ENCODE measurements around the gene CBFA2T2.
"Not testable (repeated sequence)": the region's sequence is repeated elsewhere in the genome, so short reads cannot be mapped to it uniquely, and the experiment has no call there.

CBFA2T2 gene

DNA sequence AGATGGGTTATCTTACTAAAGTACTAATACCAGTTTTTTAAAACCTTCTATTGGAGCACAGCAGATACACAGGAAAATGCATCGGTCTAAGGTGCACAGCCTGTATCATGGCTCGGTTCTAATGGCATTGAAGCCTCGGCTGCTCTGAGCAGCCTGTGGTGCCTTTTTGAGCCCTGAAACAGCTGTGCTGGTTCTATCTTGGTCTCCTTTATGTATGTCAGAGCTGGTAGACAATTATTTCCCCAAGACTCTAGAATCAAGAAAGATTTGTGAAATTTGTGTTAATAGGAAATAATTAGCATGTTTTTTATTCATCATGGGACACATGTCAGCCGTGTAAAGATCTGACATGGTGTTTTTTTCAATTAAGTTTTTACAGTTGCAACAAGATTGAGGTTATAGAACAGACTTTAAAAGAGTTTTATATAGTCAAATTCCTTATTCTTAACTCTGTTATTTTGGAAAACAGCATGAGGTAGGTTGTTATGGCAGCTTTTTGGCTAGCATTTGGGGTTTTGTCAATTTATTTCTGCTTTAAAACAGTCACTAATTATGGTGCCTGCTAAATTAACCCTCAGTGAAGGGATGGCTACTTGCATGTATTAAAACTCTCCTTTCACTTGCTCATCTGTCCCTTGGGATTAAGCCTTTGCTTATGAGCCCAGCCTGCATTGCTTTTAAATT, 132.0 kb downstream of the CBFA2T2 start:
- Histone ChIP-seq H3K9me3 (ENCODE audit: control insufficient read depth, low read length) (no peaks in the 10 kb centered on the region), H3K4me3 (ENCODE audit: insufficient read depth, low read depth, low read length) (no peak overlapping the region), H3K27me3 (ENCODE audit: control insufficient read depth, insufficient read depth, low read length, poor library complexity, severe bottlenecking) (no peaks in the 10 kb centered on the region), H3K27ac (ENCODE audit: insufficient read depth, low read depth, low read length, poor library complexity, severe bottlenecking) (no peak overlapping the region), H3K36me3 (ENCODE audit: control insufficient read depth, insufficient read depth, low read length) (no peaks in the 10 kb centered on the region), H3K4me1 (ENCODE audit: control insufficient read depth, insufficient read depth, low read length) (no peaks in the 10 kb centered on the region)
- WGBS, 2 experiments, result 92 to 97% methylated on average over 4 of the region's 4 CpGs

DNA sequence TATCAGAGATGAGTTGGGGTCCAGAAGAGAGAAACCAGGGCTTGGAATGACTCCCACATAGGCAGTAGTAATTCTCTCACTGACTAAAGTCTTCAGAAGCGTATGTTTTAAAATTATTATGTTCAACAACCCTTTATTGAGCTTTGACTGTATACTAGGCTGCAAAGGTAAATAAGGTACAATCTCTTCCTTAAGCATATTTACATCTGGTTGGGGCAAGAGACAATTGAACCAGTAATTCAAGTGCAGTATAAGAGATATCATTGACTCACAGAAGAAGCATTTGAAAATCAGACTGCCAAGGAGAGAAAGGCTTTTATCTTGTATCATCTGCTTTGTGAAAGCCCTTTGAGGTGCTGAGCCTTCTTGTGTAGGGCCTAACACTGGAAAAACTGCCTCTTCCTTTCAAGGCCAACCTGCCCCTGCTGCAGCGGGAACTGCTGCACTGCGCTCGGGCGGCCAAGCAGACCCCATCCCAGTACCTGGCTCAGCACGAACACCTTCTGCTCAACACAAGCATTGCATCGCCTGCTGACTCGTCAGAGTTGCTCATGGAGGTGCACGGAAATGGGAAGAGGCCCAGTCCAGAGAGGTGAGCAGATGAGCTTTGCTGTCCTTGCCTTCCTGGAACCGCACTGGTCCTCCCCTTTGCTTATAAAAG, 132.9 kb downstream of the CBFA2T2 start:
- H3K27ac ChIP-seq (ENCODE audit: insufficient read depth, low read depth, low read length, poor library complexity, severe bottlenecking), result no peak overlapping the region
- H3K27me3 ChIP-seq (ENCODE audit: control insufficient read depth, insufficient read depth, low read length, poor library complexity, severe bottlenecking), result no peaks in the 10 kb centered on the region
- H3K4me1 ChIP-seq (ENCODE audit: control insufficient read depth, insufficient read depth, low read length), result no peaks in the 10 kb centered on the region
- no peak overlapping the region for H3K4me3 ChIP-seq (ENCODE audit: insufficient read depth, low read depth, low read length)
- no peaks in the 10 kb centered on the region for H3K36me3 ChIP-seq (ENCODE audit: control insufficient read depth, insufficient read depth, low read length)
- 92 to 97% methylated on average over 10 of the region's 10 CpGs for WGBS, 2 experiments
- H3K9me3 ChIP-seq (ENCODE audit: control insufficient read depth, low read length), result no peaks in the 10 kb centered on the region

DNA sequence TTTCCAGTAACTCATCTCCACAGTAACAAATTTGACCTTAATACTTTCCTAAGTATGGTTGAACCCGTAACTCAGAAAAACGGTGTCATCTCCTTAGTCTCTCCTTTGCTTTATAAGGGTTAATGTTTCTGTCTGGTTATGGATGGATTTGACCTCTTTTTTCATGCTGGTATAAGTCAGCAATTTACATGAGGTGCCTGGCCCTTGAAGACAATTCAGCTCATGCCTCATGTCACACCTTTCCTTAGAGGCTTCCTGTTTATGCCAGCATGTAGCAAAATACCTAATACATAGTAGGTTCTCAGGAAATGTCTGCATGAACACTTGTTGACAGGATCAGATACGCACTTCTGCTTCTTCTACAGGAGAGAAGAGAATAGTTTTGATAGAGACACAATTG, 134.5 kb downstream of the CBFA2T2 start:
- Histone ChIP-seq H3K9me3 (ENCODE audit: control insufficient read depth, low read length) (no peaks in the 10 kb centered on the region), H3K36me3 (ENCODE audit: control insufficient read depth, insufficient read depth, low read length) (no peaks in the 10 kb centered on the region), H3K4me3 (ENCODE audit: insufficient read depth, low read depth, low read length) (no peak overlapping the region), H3K27ac (ENCODE audit: insufficient read depth, low read depth, low read length, poor library complexity, severe bottlenecking) (no peak overlapping the region), H3K27me3 (ENCODE audit: control insufficient read depth, insufficient read depth, low read length, poor library complexity, severe bottlenecking) (no peaks in the 10 kb centered on the region), H3K4me1 (ENCODE audit: control insufficient read depth, insufficient read depth, low read length) (no peaks in the 10 kb centered on the region)
- 96 to 98% methylated on average over 3 of the region's 3 CpGs for WGBS, 2 experiments

DNA sequence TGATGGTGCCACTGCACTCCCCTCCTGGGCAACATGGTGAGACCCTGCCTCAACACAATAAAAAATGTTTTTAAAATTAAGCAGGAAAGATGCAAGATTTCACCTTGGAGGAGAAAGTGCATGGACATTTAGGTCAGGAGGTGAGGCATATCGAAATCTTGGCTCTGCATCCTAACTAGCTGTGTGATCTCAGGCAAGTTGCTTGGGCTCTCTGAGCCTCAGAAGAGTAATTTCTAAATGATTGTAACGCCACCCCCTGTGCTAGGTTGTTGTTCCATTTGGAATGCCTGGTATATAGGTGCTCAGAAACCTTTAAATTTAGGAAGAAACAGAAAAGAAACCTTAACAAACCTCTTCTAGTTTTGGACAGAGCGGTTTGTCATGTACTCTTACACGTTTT, 136.3 kb downstream of the CBFA2T2 start:
- no peak overlapping the region for H3K4me3 ChIP-seq (ENCODE audit: insufficient read depth, low read depth, low read length)
- no peaks in the 10 kb centered on the region for H3K27me3 ChIP-seq (ENCODE audit: control insufficient read depth, insufficient read depth, low read length, poor library complexity, severe bottlenecking)
- no peaks in the 10 kb centered on the region for H3K4me1 ChIP-seq (ENCODE audit: control insufficient read depth, insufficient read depth, low read length)
- WGBS, 2 experiments, result 97 to 99% methylated on average over 4 of the region's 4 CpGs
- H3K36me3 ChIP-seq (ENCODE audit: control insufficient read depth, insufficient read depth, low read length), result peaks cover 11% of the 10 kb centered on the region
- H3K27ac ChIP-seq (ENCODE audit: insufficient read depth, low read depth, low read length, poor library complexity, severe bottlenecking), result no peak overlapping the region
- no peaks in the 10 kb centered on the region for H3K9me3 ChIP-seq (ENCODE audit: control insufficient read depth, low read length)

DNA sequence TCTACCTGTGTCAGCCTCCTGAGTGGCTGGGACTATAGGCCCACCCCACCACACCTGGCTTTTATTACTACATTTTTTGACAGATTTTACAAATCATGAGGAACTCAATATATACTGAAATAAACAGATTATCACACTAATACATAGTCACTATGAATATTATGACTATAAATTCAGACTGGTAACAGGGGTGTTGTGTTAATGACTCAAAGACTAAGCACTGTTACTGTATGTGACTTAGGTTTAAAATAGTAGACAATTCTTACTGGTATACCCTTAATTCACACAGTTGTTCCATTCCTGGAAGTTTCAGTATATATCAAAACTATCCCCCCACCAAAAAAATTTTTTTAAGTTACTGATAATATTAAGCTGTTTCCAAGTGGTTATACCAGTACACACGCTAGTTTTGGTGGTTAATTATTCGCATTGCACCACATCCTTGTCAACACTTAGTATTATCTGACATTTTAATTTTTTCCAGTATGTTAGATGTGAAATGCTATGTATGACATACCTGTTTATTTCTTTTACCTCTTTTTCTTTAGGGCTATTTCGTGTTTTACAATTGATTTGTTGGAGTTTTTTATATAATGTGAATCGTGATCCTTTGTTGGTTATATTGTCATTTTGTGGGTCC, 137.8 kb downstream of the CBFA2T2 start:
- no peaks in the 10 kb centered on the region for H3K9me3 ChIP-seq (ENCODE audit: control insufficient read depth, low read length)
- H3K36me3 ChIP-seq (ENCODE audit: control insufficient read depth, insufficient read depth, low read length), result peaks cover 11% of the 10 kb centered on the region
- H3K27ac ChIP-seq (ENCODE audit: insufficient read depth, low read depth, low read length, poor library complexity, severe bottlenecking), result no peak overlapping the region
- no peaks in the 10 kb centered on the region for H3K27me3 ChIP-seq (ENCODE audit: control insufficient read depth, insufficient read depth, low read length, poor library complexity, severe bottlenecking)
- H3K4me1 ChIP-seq (ENCODE audit: control insufficient read depth, insufficient read depth, low read length), result no peaks in the 10 kb centered on the region
- 91 to 100% methylated on average over 4 of the region's 4 CpGs for WGBS, 2 experiments
- no peak overlapping the region for H3K4me3 ChIP-seq (ENCODE audit: insufficient read depth, low read depth, low read length)

DNA sequence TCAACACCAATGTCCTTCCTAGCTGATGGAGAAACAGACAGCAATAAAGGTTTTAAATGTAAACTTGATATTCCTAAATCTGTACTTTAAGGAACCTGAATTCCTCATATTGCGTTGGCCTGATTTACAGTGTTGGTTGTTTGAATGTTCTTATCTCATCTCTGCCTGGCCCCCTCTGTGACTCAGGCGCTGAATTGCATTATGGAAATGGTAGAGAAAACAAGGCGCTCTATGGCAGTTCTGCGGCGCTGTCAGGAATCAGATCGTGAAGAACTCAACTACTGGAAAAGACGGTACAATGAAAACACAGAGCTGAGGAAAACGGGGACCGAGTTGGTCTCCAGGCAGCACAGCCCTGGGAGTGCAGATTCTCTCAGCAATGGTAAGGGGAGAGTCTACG, 139.6 kb downstream of the CBFA2T2 start:
- Histone ChIP-seq H3K27ac (ENCODE audit: insufficient read depth, low read depth, low read length, poor library complexity, severe bottlenecking) (no peak overlapping the region), H3K4me3 (ENCODE audit: insufficient read depth, low read depth, low read length) (no peak overlapping the region), H3K4me1 (ENCODE audit: control insufficient read depth, insufficient read depth, low read length) (no peaks in the 10 kb centered on the region), H3K9me3 (ENCODE audit: control insufficient read depth, low read length) (no peaks in the 10 kb centered on the region), H3K27me3 (ENCODE audit: control insufficient read depth, insufficient read depth, low read length, poor library complexity, severe bottlenecking) (no peaks in the 10 kb centered on the region), H3K36me3 (ENCODE audit: control insufficient read depth, insufficient read depth, low read length) (peaks cover 11% of the 10 kb centered on the region)
- 94 to 96% methylated on average over 10 of the region's 10 CpGs for WGBS, 2 experiments

DNA sequence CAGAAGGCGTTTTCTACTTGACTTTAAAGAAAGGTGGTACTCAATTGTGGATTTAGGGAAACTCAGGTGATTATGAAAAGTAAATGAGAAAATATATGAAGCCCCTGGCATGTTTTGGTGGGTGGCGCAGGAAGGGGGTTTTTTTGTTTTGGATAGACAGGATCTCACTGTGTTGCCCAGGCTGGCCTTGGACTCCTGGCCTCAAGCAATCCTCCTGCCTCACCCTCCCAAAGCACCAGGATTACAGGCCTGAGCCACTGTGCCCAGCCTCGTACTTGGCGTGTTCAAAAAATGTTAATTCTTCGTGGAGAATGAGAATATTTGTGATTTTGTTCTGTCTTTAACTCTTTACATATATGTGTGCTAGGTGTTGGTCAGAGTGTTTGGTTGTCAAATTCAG, 140.1 kb downstream of the CBFA2T2 start:
- Histone ChIP-seq H3K36me3 (ENCODE audit: control insufficient read depth, insufficient read depth, low read length) (peaks cover 11% of the 10 kb centered on the region), H3K27ac (ENCODE audit: insufficient read depth, low read depth, low read length, poor library complexity, severe bottlenecking) (no peak overlapping the region)
- 94 to 95% methylated on average over 5 of the region's 5 CpGs for WGBS, 2 experiments

DNA sequence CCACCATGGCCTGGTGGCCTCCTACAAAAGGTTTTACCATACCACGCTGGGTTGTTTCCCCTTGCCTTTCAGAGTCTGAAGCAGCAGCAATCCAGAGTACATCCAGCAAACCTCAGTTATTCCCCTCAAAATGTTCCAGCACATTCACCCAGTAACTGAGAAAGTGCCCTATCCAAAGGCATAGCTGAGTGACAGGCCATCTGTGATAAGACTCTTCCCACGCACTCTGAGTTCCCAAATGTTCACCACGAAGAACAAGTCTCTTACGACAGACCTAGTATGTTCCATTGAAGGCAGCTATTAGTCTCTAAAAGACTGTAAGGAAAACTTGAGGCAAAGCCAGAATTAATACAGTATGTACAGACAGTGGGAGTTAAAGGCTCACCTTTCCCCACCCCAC, 140.6 kb downstream of the CBFA2T2 start:
- 96 to 97% methylated on average over 4 of the region's 4 CpGs for WGBS, 2 experiments
- Histone ChIP-seq H3K27me3 (ENCODE audit: control insufficient read depth, insufficient read depth, low read length, poor library complexity, severe bottlenecking) (no peaks in the 10 kb centered on the region), H3K27ac (ENCODE audit: insufficient read depth, low read depth, low read length, poor library complexity, severe bottlenecking) (no peak overlapping the region), H3K4me3 (ENCODE audit: insufficient read depth, low read depth, low read length) (no peak overlapping the region), H3K9me3 (ENCODE audit: control insufficient read depth, low read length) (no peaks in the 10 kb centered on the region), H3K4me1 (ENCODE audit: control insufficient read depth, insufficient read depth, low read length) (no peaks in the 10 kb centered on the region), H3K36me3 (ENCODE audit: control insufficient read depth, insufficient read depth, low read length) (peaks cover 11% of the 10 kb centered on the region)

More for the DNA sequence above, 140.1 kb downstream of the CBFA2T2 start:
- Histone ChIP-seq H3K4me3 (ENCODE audit: insufficient read depth, low read depth, low read length) (no peak overlapping the region), H3K27me3 (ENCODE audit: control insufficient read depth, insufficient read depth, low read length, poor library complexity, severe bottlenecking) (no peaks in the 10 kb centered on the region), H3K9me3 (ENCODE audit: control insufficient read depth, low read length) (no peaks in the 10 kb centered on the region), H3K4me1 (ENCODE audit: control insufficient read depth, insufficient read depth, low read length) (no peaks in the 10 kb centered on the region)

DNA sequence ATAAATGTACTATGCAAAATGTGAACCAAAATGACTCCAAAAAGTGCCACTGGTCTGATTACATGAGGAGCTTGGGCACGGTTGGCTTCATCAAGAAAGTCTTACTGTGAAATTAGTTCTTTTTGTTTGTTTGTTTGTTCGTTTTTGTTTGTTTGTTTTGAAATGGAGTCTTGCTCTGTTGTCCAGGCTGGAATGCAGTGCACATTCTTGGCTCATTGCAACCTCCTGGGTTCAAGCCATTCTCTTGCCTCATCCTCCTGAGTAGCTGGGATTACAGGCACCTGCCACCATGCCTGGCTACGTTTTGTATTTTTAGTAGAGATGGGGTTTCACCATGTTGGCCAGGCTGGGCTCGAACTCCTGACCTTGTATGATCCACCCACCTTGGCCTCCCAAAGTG, 142.0 kb downstream of the CBFA2T2 start:
- H3K4me1 ChIP-seq (ENCODE audit: control insufficient read depth, insufficient read depth, low read length); H3K27ac ChIP-seq (ENCODE audit: insufficient read depth, low read depth, low read length, poor library complexity, severe bottlenecking); H3K4me3 ChIP-seq (ENCODE audit: insufficient read depth, low read depth, low read length); H3K27me3 ChIP-seq (ENCODE audit: control insufficient read depth, insufficient read depth, low read length, poor library complexity, severe bottlenecking); H3K9me3 ChIP-seq (ENCODE audit: control insufficient read depth, low read length): not testable (repeated sequence)
- H3K36me3 ChIP-seq (ENCODE audit: control insufficient read depth, insufficient read depth, low read length), result peaks cover 16% of the 10 kb centered on the region
- WGBS, 2 experiments, result 94 to 95% methylated on average over 4 of the region's 4 CpGs

DNA sequence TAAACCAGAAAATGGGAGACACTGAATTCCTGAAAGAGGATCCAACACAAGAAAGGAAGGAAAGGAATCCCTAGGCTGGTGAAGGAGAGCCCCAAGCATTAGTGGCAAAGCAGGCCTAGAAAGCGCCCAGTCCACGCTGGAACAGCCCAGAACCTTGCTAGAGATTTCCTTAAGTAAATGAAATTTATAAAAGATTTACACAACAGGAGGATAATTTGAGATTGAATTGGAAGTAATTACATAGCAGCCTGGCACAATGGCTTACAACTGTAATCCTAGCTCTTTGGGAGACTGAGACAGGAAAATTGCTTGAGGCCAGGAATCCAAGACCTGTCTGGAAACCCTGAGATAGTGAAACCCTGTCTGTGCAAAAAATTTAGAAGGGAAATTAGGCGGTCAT, 145.4 kb downstream of the CBFA2T2 start:
- H3K36me3 ChIP-seq (ENCODE audit: control insufficient read depth, insufficient read depth, low read length), result peaks cover 10% of the 10 kb centered on the region
- no peaks in the 10 kb centered on the region for H3K4me1 ChIP-seq (ENCODE audit: control insufficient read depth, insufficient read depth, low read length)
- no peak overlapping the region for H3K27ac ChIP-seq (ENCODE audit: insufficient read depth, low read depth, low read length, poor library complexity, severe bottlenecking)
- H3K27me3 ChIP-seq (ENCODE audit: control insufficient read depth, insufficient read depth, low read length, poor library complexity, severe bottlenecking), result no peaks in the 10 kb centered on the region
- 96 to 97% methylated on average over 3 of the region's 3 CpGs for WGBS, 2 experiments
- H3K4me3 ChIP-seq (ENCODE audit: insufficient read depth, low read depth, low read length), result no peak overlapping the region
- H3K9me3 ChIP-seq (ENCODE audit: control insufficient read depth, low read length), result no peaks in the 10 kb centered on the region
